ENCODE results near the gene ASB13.

Gene ASB13, protein sequence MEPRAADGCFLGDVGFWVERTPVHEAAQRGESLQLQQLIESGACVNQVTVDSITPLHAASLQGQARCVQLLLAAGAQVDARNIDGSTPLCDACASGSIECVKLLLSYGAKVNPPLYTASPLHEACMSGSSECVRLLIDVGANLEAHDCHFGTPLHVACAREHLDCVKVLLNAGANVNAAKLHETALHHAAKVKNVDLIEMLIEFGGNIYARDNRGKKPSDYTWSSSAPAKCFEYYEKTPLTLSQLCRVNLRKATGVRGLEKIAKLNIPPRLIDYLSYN

DNA sequence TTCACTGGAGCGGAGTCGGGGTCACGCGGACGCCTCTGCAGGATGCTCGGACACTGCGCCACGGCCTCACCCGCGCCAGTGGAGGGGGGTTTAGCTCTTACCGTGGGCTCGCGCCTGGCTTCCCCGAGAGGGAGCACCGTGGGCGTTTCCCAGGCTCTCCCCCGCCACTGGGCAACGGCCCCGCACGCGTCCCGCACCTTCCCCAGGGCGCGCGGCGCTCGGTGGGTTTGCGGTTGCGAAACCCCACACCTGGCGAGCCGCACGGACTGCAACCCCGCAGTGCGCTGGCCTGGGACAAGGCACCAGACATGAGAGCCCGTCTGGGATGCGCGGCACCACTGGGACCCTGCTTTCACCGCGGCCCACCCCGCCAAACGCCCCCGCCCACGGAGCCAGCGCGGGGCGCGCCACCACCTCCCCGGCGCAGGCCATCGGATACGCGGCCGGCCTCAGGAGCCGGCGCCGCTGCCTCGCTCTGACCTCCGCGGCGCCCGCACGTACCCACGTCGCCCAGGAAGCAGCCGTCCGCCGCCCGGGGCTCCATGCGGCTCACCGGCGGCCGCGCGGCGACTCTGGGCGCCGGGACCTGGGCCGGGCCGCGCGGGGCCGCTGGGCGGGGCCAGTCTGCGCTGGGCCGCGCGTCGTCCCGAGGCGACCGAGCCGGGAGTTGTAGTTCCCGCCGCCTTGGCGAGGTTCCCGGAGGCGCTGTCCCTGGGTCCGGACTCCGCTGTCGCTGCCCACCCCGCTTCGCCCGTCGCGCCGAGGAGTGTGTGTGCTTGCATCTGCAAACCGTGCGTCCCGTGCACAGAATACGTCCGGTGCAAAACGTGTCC, at the start of gene ASB13:
ASB13 (minus strand) TSS at position 588 of the 833 bp plus-strand sequence; CDS start at position 544, 44 bp downstream.
- no peak within 1 kb of the TSS for H3K27ac ChIP-seq

DNA sequence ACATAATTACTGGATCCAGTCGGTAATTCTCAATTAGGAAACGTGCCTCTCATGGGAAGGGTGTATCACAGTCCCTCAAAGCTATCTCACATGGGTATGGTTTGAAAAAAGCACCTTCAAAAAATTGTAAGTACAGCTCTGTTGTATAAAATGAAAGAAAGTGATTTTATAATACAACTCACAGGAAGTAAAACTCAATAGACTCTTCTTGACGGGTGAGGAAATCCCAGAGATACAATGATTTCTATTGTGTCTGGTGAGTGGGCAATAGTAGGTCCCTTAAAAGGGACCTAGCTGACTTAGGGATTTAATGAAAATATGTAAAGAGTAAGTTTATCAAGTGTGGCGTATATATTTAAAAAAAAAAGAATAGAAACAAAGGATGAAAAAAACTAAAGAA, 45.2 kb upstream of the ASB13 start:
- no peak overlapping the region for H3K27ac ChIP-seq
- DNase-seq (ENCODE audit: low read depth, low spot score) = no peak

More for the DNA sequence above, at the start of gene ASB13:
- no peak for DNase-seq (ENCODE audit: low read depth, low spot score)

DNA sequence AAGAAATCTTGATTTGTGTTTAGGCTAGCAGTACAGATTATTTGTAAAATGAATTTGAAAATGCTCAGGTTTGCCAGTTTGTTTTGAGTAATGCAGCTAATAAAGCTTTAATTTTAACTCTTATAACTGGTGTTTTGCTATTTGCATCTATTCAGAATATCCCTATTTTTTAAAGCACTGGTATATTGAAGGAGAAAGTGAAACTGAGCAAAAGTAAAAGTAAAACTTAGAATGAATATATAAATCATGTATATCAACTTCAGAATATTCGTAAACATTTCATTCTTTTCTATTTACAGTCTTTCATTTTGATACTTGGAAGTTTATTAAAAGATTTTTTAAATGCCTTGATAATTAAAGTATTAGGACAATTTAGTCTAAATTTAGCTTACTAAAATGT, 44.5 kb upstream of the ASB13 start:
- DNase-seq (ENCODE audit: low read depth, low spot score) = no peak
- H3K27ac ChIP-seq = no peak overlapping the region

DNA sequence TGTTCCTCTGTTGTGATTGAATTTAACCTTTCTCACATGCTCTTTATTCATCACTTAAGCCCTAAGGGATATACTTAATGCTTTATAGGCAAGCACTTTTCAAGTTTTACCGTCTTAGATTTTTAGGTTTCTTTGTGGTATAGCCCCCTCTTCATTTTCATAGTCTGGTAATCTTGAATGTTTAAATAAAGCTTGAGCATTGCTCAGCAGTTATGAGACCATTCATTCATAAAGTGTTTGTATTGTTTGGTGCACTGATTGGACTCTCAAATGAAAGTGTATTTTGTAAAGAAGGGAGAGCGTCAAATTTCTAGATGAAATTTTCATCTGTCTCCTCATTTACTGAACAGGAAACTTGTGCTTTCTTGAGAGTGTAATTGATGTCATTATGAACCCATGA, 43.5 kb upstream of the ASB13 start:
- H3K27ac ChIP-seq = no peak overlapping the region

DNA sequence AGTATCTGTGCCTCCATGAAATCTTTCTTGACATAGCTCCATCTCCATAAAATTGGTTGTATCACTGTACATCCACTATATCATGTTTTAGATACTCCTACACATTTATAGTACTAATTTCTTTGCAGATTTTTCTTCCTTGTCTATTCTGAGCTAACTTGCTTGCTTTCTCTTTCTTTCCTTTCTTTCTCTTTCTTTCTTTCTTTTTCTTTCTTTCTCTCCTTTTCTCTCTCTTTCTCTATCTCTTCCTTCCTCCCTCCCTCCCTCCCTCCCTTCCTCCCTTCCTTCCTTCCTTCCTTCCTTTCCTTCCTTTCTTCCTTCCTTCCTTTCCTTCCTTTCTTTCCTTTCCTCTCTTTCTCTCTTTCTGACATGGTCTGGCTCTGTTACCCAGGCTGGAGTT, 42.0 kb upstream of the ASB13 start:
- DNase-seq (ENCODE audit: low read depth, low spot score) = no peak

More for the DNA sequence above, 43.5 kb upstream of the ASB13 start:
- no peak for DNase-seq (ENCODE audit: low read depth, low spot score)

DNA sequence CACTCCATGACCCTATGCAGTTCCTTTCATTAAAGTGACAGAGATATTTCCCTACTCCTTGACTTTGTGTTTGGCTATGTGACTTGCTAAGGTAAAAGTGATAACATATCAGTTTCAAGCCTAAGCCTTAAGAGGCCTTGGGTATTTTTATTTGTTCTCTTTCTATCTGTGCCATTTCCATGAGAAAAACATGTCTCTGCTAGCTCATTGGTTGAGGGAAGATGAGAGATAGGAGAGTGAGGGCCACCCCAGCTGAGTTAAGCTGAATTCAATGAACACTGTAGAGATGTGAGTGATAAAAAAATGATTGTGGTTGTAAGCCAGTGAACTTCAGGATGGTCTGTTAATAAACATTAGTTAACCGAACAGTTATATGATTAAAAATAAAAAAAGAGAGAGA, 31.7 kb upstream of the ASB13 start:
- H3K27ac ChIP-seq = no peak overlapping the region
- DNase-seq (ENCODE audit: low read depth, low spot score) = no peak

More for the DNA sequence above, 42.0 kb upstream of the ASB13 start:
- H3K27ac ChIP-seq = no peak overlapping the region

DNA sequence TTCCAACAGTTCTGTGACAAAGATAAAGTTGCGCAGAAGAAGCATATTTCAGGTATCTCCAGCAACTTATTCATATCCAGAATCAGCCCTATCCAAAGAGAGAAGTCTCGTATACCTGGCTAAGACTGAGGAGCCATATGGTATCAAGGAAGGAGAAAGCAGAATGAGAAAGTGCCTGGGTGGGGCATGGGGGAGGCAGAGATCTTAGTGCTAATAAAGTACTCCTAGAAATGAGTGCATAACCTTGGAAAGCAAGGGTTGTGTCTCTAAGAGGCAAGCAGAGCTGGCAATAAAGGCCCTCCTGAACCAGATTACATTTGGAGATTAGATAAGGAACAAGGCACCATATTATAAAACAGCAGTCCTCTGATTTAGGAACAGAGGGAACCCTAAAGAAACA, 30.9 kb upstream of the ASB13 start:
- H3K27ac ChIP-seq = no peak overlapping the region
- no peak for DNase-seq (ENCODE audit: low read depth, low spot score)

DNA sequence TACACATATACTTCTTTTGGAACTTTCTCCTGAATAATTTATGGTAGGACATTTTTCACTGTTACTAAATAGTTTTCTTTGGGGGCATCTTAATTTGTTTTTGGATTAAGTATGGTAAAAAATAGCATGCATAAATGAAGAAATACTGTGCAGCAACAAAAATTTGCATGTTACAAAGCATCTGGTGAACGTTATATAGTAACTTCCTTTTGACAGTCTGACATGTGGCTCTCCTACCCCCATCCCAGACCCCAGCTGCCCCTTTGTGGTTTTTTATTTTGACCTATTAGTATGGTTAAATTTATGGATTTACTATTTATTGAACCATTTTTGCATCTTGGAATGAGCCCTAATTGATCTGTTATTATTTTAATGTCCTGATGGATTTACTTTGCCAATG, 28.2 kb upstream of the ASB13 start:
- no peak overlapping the region for H3K27ac ChIP-seq
- DNase-seq (ENCODE audit: low read depth, low spot score) = no peak

DNA sequence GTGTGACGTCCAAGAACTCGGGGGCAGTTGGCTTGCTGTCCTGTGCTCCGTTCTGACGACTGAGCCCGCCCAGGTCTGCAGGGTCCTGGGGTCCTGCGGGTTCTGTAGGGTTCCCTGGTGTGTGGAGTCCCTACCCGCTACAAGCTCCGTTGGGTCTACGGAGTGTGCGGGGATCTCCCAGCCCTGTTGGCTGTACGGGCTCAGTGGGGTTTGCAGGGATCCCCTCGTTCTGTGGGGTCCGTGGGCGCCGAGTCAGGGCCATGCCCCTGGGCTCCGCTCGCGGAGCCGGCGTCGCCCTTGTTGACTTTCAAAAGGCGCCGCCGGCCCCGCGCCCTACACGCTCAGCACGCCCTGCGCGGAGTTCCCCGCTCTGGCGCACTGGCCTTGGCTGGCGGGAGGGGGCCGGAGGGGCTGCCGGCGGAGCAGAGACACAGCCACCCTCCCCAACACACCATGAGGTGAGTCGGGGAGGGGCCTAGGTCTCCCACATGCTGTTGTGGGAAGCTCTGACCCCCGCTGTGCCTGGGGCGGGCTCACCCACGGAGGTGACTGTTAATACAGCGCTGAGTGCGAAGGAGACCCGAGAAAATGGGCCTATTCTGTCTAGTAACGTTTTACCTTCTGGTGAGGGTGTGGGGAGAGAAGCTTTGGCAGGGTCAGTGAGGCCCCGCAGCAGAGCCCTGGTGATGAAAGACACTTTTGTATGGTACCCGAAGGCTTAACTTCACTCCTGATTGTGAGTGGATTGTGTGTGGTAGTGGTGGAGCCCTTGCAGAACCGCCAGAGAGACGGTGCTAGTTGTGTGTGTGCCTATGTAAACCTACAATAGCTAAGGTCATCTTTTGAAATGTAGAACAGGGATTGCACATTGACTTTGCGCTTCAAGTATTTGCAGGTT, 26.3 kb upstream of the ASB13 start:
- DNase-seq (ENCODE audit: low read depth, low spot score) = no peak
- no peak overlapping the region for H3K27ac ChIP-seq

DNA sequence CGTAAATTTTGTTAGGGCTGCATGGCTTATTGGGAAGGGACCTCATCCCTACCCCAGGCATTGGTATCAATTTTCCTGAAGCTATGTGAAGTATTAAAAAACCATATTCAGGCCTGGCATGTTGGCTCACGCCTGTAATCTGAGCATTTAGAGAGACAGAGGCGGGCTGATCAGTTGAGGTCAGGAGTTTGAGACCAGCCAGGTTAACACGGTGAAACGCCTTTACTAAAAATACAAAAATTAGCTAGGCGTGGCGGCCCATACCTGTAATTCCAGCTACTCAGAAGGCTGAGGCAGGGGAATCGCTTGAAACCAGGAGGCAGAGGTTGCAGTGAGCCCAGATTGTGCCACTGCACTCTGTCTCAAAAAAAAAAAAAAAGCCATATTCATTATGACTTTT, 25.4 kb upstream of the ASB13 start:
- H3K27ac ChIP-seq = peak overlapping the region; percentile 9
- DNase-seq (ENCODE audit: low read depth, low spot score) = no peak

DNA sequence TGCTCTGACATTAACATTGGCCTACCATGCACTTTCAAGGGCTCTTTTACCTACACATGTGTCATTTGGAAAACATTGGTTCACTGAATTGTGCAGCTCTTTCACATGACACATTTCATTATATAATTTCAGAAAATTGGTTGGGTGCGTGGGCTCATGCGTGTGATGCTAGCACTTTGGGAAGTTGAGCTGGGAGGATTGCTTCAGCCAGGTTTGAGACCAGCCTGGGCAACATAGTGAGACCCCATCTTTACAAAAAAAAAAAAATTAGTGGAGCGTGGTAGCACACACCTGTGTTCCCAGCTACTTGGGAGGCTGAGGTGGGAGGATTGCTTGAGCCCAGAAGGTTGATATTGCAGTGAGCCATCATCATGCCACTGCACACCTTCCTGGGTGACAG, 22.2 kb upstream of the ASB13 start:
- H3K27ac ChIP-seq = no peak overlapping the region
- DNase-seq (ENCODE audit: low read depth, low spot score) = no peak

DNA sequence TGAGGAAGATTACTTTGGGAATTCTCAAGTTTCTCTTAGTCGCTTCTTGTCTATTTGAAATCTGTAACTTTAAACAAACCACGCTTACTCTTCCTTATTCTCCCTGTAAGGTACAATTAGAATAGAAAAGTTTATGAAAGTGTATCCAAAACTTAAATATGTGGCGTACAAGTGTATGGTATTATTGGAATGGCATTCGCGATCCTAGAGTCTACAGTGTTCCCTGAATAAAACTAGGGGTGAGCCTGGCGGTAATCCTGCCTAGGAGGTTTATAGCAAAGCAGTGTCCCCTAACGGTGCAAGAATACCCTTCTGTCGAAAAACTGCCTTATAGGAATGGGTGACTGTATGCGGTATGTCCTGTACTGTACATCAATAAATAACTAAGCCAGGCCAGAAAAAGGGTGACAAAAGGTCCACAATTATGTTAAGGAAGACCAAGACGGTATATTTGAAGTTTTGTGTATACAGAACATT, 19.4 kb upstream of the ASB13 start:
- DNase-seq (ENCODE audit: low read depth, low spot score) = no peak
- peak overlapping the region; percentile 86 for H3K27ac ChIP-seq

DNA sequence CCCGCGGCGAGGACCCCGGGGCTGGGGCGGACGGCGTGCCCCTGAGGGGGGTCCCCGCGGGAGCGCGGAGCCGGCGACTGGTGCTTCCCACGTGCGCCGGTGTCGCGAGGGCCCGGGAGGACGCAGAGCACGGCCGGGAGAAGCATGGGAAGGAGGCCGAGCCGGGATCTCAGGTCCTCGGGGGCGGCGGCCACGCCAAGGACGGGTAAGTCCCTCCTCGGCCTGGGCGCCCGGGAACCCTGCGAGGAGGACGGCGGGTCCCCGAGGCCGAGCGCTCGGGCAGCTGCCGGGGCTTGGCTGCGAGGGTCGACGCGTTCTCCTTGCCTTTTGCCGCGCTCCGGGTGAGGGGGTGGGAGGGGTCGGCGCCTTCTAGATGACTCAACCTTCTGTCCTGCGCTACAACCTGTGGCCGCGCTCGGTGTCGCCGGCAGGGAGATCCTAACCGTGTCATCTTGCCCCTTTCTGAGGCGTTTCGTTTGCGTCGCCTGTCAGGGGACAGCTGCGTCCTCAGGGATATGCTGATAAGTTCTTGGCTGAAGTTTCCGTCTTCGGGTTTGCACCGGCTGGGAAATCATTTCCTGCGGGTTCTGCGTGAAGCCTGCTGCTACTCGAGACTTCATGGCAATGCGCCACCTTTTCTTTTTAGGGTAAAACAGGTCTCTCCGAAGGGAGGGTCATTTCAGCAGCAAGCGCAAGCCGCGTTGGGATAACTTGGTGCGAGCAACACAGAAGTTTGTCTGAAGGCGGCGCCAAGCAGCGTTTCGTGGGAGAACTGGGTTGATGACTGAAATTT, 18.8 kb upstream of the ASB13 start:
- peak overlapping the region; percentile 86 for H3K27ac ChIP-seq
- DNase-seq (ENCODE audit: low read depth, low spot score) = peak; percentile 26

DNA sequence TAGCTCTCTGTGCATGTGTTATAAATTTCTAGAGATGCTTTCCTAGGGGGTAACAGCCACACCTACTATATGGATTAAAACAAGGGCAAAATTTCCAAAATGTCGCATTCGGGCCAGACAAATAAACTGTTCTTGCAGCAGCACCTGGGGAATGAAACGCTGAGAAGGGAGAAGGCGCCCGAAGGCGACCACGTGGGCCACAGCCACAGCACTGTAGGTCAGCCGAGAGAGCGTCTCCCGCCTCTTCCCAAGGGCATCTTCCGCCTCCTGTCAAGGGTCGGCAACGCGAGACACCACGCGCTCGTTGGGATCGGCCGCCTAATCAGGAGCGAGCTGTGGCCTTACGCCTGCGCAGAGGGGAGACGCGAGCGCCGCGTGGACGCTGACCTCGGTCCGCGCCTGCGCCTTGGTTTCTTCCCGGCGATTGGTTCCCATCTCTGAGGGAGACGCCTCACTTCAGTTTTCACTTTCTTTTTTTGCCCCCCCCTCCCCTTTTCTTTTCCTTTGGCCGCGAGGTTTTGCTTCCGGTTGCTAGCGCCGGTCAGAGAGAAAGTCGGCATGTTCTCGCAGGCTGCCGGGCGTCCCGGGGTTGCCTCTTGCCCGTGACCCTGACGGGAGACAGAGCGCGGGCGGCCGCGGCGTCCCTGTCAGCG, 18.0 kb upstream of the ASB13 start, which contains the start of gene TASOR2:
TASOR2 (plus strand) TSS at position 521 of the 653 bp plus-strand sequence. CDS start 35,805 bp downstream, outside the sequence.
- DNase-seq (ENCODE audit: low read depth, low spot score) = peak; percentile 73
- H3K27ac ChIP-seq = peak within 1 kb of the TSS; percentile 86

DNA sequence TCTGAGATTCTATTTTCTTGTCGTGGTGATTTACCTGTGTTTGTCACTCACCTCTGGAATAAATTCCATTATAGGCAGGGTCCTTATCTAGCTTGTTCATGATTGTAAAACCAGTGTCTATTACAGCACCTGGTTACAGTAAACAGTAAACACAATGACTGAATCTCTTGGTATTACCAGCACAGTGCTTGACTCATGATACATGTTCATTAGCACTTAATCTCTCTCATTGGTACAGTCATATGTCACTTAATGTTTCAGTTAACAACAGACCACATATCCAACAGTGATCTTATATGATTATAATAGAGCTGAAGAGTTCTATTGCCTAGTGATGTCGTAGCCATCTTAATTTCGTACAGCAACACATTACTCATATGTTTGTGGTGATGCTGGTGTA, 16.7 kb upstream of the ASB13 start:
- no peak for DNase-seq (ENCODE audit: low read depth, low spot score)
- H3K27ac ChIP-seq = no peak overlapping the region

DNA sequence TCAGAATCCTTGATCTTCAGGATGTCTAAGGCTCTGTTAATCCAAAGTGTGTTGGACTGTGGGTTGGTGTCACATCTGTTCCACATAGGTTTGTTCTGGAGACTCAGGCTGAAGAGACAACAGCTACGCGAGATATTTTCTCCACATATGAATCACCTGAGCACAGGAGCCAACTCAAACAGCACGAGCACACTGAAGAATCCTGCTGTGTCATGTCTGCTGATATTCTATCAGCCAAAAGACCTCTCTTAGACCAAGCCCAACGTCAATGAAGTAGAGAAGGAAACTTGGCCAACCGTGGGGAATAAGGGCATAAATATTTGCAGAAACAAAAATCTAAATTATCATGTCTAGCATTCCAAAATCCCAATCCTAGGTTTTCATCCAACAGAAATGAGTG, 15.5 kb upstream of the ASB13 start:
- no peak for DNase-seq (ENCODE audit: low read depth, low spot score)
- H3K27ac ChIP-seq = no peak overlapping the region

DNA sequence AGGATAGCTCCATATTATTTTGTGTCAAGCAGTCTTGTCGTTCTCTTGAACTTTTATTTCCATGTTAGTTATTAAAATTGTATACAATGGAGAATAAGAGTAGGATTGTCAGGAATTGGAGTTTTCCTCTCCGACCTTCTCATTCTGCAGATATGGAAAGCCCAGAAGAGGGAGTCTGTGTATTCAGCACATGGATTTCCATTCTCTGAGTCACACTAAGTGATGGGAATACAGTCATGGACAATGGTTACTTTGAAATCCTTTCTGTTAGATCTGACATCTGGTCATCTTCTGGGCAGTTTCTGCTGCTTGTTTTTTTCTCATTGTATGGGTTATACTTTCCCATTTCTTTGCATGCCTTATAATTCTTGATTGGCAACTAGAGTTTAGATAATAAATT, 13.2 kb upstream of the ASB13 start:
- H3K27ac ChIP-seq = no peak overlapping the region
- no peak for DNase-seq (ENCODE audit: low read depth, low spot score)

DNA sequence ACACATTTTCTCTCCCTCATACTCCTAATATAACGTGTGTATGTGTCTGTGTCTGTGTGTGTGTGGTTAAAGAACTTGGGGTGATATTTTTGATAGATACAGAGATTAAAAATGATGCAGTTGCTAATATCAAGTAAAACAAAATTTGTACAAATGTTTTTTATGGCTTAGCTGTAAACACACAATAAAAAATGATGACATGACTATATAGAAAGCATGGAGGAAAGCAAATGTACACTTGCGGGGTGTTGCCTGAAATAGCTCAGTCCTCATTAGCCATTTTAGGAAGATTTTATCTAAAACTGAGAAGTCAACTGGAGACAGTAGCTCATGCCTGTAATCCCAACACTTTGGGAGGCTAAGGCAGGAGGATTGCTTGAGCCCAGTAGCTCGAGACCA, 12.6 kb upstream of the ASB13 start:
- DNase-seq (ENCODE audit: low read depth, low spot score) = no peak
- H3K27ac ChIP-seq = no peak overlapping the region

DNA sequence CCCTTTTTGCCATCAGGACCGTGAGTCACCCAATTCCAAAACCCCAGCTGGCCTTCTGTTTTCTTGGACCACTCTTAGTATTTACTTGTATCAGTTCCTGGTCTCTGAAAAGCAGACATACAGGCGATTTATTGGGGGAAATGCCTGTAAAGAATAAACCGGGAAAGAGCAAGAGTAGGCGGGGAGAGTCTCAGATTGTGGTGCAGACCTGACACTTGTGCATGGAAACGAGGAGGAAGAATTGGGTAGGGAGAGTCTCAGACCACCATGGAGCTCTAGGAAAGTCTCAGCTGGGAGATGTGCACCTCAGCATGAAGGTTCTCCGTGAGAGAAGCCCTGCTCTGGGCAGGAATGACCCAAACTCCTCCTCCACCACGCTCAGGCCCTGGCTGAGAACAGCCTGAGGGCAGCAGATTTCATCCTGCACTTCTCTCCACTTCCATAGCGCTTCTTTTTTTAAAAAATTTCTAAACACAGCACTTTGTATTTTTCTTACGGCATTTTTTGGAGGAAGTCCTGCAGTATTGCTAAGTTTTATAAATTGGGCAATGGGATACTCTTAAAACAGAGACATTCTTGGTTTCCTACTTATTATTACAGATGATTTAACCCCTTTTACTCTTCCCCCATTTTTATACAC, 12.1 kb upstream of the ASB13 start:
- H3K27ac ChIP-seq = no peak overlapping the region
- no peak for DNase-seq (ENCODE audit: low read depth, low spot score)

Measured in epithelial cell of prostate (primary cell).